NCI-H2029 treated with DMSO at 0.1 percent for 48 hours (cell line): ENCODE results near the gene ACER3.
A peak's percentile ranks its signal among the peaks of the same experiment; 100 is the strongest.

Experiments
- DNase-seq: peaks from one replicate; lab custom pipeline; 2025; lab: John Stamatoyannopoulos, UW

The ACER3 gene

DNA sequence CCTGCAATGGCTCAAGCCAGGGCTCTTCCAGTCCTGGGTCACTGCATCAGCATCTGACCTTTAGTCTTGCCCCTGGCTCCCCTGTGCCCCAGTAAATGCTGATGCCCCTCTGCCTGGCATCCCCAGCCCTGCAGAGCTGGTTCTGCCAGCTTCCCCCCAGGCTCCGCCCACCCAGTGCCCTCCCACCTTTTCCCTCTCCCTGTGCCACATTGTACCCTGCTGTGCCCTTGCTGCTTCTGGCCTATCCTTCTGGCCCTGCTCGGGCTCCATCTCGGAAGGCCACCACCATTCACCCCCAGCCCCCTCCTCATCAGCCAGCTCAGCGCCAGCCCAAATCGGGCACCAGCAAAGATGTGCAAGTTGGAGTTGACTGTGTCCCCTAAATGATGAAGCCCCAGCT, 213.5 kb downstream of the ACER3 start:
- DNase-seq = no peak

DNA sequence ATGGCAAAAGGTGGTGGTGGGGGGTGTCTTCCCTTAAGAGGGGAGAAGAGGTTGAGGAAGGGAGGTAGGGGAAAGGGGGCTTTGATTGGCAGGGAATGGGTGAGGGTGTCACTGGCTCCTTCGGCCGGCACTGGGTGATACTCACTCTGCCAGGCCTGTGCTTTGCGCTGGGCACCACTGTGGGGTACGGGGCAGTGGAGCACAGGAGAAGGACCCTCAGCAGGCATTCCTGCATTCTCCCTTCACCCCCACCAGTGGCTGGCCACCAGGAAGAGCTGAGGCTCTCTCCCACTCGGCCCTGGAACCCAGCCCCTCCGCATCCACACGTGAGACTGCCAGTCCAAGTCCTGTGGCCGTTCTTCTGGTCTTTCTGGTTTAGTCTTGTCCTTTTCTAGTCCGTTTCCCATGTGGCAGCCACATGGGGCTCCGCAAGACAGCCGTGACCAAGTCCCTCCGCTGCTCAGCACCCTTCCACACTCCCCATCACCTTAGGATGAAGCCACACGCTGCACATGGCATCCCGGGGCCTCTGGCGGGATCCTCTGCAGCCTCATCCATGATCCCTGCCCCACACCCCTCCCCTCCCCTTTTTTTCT, 214.0 kb downstream of the ACER3 start:
- no peak for DNase-seq

DNA sequence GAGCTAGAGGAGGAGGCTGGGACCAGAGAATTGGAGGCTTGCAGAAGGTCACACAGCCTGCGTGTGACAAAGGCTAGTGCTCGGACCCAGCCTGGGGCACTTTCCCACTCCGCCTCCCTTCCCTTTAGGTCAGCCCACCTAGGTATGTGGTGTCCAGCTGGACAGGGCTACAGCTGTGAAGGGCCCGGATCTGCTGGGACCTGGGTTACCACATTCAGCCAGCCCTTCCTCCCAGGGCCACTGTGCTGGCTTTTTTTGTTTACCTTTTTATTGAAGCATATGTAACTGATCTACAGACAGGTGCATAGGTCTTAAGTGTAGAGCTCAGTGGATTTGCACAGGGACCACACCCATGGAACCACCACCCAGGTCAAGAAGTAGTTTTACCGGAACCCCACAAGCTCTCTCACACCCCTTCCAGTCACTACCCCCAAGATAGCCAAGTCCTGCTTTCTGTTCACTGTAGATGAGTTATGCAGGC, 214.7 kb downstream of the ACER3 start:
- DNase-seq = peak; percentile 15
